ENCODE measurements around the gene SP1.

The SP1 gene

GRCh38 chr12:53450936-53451335 lies 71.0 kb downstream of the SP1 start:
- DNase-seq (ENCODE audit: low read depth in 2 of 2) = no peak

- peak; percentile 99 for DNase-seq (ENCODE audit: low read depth in 2 of 2)
These were observed 71.7 kb downstream of the SP1 start, which contains the start of gene PCBP2 for GRCh38 chr12:53451661-53452158. PCBP2 (plus strand) TSS chr12:53452102; CDS start chr12:53454801, 2,699 bp downstream.

GRCh38 chr12:53452159-53453077 lies 72.4 kb downstream of the SP1 start:
- peak; percentile 56 to 58 for DNase-seq (ENCODE audit: low read depth in 2 of 2)

GRCh38 chr12:53453953-53454640 lies 74.1 kb downstream of the SP1 start:
- DNase-seq (ENCODE audit: low read depth in 2 of 2) = no peak

- DNase-seq (ENCODE audit: low read depth in 2 of 2) = no peak
These were observed 74.7 kb downstream of the SP1 start for GRCh38 chr12:53454707-53455106.

GRCh38 chr12:53456654-53457366 lies 76.8 kb downstream of the SP1 start:
- DNase-seq (ENCODE audit: low read depth in 2 of 2) = no peak

- no peak for DNase-seq (ENCODE audit: low read depth in 2 of 2)
These were observed 79.1 kb downstream of the SP1 start for GRCh38 chr12:53459097-53459496.

GRCh38 chr12:53461059-53461458 lies 81.1 kb downstream of the SP1 start:
- DNase-seq (ENCODE audit: low read depth in 2 of 2) = no peak

GRCh38 chr12:53461591-53461990 lies 81.6 kb downstream of the SP1 start:
- no peak for DNase-seq (ENCODE audit: low read depth in 2 of 2)

- no peak for DNase-seq (ENCODE audit: low read depth in 2 of 2)
These were observed 83.0 kb downstream of the SP1 start for GRCh38 chr12:53462935-53463334.

GRCh38 chr12:53463802-53464560 lies 84.0 kb downstream of the SP1 start:
- no peak for DNase-seq (ENCODE audit: low read depth in 2 of 2)

GRCh38 chr12:53464685-53465418 lies 84.9 kb downstream of the SP1 start:
- no peak for DNase-seq (ENCODE audit: low read depth in 2 of 2)

- no peak for DNase-seq (ENCODE audit: low read depth in 2 of 2)
These were observed 85.7 kb downstream of the SP1 start for GRCh38 chr12:53465679-53466078.
